ENCODE results near the gene TMOD3.

DNA sequence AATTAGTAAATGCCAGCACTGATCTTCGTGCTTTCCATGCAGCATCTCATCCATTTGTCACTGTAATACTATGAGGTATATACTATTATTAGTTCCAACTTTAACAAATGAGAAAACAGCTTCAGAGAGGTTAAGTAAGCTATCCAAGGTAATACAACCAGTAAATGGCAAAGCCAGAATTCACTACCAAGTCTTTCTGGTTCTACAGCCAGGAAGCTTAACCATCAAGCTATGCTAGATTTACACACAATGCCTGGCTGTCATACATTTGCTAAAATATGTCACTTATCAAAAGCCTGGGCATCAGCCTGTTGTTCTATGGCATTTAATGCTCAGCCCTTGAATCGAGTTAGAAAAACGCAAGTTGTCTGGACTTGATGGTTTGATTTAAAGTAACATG, 45.5 kb upstream of the TMOD3 start:
- TF ChIP-seq, protein P1, sequence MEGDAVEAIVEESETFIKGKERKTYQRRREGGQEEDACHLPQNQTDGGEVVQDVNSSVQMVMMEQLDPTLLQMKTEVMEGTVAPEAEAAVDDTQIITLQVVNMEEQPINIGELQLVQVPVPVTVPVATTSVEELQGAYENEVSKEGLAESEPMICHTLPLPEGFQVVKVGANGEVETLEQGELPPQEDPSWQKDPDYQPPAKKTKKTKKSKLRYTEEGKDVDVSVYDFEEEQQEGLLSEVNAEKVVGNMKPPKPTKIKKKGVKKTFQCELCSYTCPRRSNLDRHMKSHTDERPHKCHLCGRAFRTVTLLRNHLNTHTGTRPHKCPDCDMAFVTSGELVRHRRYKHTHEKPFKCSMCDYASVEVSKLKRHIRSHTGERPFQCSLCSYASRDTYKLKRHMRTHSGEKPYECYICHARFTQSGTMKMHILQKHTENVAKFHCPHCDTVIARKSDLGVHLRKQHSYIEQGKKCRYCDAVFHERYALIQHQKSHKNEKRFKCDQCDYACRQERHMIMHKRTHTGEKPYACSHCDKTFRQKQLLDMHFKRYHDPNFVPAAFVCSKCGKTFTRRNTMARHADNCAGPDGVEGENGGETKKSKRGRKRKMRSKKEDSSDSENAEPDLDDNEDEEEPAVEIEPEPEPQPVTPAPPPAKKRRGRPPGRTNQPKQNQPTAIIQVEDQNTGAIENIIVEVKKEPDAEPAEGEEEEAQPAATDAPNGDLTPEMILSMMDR (conservative IDR thresholded peaks at IDR 0.05; ENCODE audit: low read length), result no peak
- no peak for TF ChIP-seq EZH2phosphoT487 (IDR thresholded peaks at IDR 0.05; ENCODE audit: borderline replicate concordance)

Data from Loucy (cell line).